ENCODE results near the gene INVS. TPM values are rescaled to one million over a fixed set of nuclear protein-coding genes. Genes with fewer than 3 reads are reported as not detected.

Gene INVS
- total RNA-seq, 4 donors from 2014 or later = 12.8 to 22.8 (median 18.2) TPM

DNA sequence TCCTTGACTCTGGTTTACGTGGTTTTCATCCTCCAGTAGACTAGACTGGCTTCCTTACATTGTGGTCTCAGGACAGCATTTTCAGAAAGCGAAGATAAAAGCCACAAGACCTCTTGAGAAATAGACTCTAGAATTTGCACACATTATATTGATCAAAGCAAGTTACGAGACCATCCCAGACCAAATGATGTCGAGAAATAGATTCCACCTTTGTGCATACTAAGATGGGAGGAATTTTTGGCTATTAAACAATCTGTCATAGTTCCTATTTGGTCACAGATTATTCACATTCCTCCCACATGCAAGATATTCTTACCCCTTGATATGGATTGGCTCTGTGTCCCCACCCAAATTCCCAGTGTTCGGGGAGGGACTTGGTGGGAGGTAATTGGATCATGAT is 188.1 kb downstream of the INVS start:
- no peak for DNase-seq (ENCODE audit: low spot score in 2 of 2)
- Histone ChIP-seq H3K27ac (no peak overlapping the region), H3K27me3 (no peaks in the 10 kb centered on the region), H3K9me3 (peaks cover 13% of the 10 kb centered on the region), H3K4me1 (no peaks in the 10 kb centered on the region), H3K4me3 (no peak overlapping the region), H3K36me3 (peaks cover 71% of the 10 kb centered on the region)
- 96% methylated on average over 5 of the region's 5 CpGs for WGBS
- TF ChIP-seq POLR2AphosphoS5 (IDR thresholded peaks at IDR 0.05) (no peak), CTCF (IDR thresholded peaks at IDR 0.05) (no peak), EP300 (IDR thresholded peaks at IDR 0.05) (no peak), POLR2A (IDR thresholded peaks at IDR 0.05) (no peak)

GRCh38 chr9:100290714-100291113 is 191.7 kb downstream of the INVS start:
- DNase-seq (ENCODE audit: low spot score in 2 of 2) = no peak
- 98% methylated on average over 4 of the region's 4 CpGs for WGBS
- Histone ChIP-seq H3K4me3 (no peak overlapping the region), H3K36me3 (peaks cover 75% of the 10 kb centered on the region), H3K4me1 (no peaks in the 10 kb centered on the region), H3K27ac (no peak overlapping the region), H3K9me3 (peaks cover 7% of the 10 kb centered on the region), H3K27me3 (no peaks in the 10 kb centered on the region)
- TF ChIP-seq POLR2AphosphoS5 (IDR thresholded peaks at IDR 0.05) (no peak), POLR2A (IDR thresholded peaks at IDR 0.05) (no peak), CTCF (IDR thresholded peaks at IDR 0.05) (no peak), EP300 (IDR thresholded peaks at IDR 0.05) (no peak)

GRCh38 chr9:100292414-100292813 is 193.4 kb downstream of the INVS start:
- no peak for TF ChIP-seq POLR2AphosphoS5 (IDR thresholded peaks at IDR 0.05)
- WGBS = 97% methylated on average over 13 of the region's 13 CpGs
- Histone ChIP-seq H3K27me3 (no peaks in the 10 kb centered on the region), H3K4me1 (no peaks in the 10 kb centered on the region), H3K4me3 (no peak overlapping the region), H3K27ac (no peak overlapping the region), H3K36me3 (peaks cover 70% of the 10 kb centered on the region), H3K9me3 (peaks cover 7% of the 10 kb centered on the region)
- DNase-seq (ENCODE audit: low spot score in 2 of 2) = no peak

DNA sequence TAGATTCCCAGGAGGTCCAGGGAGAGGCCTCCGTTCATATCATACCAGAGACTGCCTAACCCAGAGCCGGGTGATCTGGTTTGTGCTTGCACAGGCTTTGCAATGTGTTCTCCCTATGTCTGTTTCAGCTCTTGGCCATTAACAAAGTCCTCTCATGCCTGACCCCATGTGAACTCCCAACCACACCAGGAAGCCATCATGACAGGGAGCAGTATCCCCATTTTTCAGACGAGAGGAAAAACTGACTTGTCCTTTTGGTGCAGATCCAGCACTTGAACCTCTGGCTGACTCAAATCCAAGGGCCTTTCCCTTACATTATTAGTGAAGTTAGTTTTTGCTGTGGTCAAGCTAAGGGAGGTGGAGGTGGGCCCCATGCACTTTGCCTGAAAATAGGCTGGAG is 195.3 kb downstream of the INVS start:
- Histone ChIP-seq H3K27ac (no peak overlapping the region), H3K27me3 (no peaks in the 10 kb centered on the region), H3K4me3 (no peak overlapping the region), H3K4me1 (no peaks in the 10 kb centered on the region), H3K9me3 (no peaks in the 10 kb centered on the region), H3K36me3 (peaks cover 77% of the 10 kb centered on the region)
- 82% methylated on average over 3 of the region's 3 CpGs for WGBS
- no peak for DNase-seq (ENCODE audit: low spot score in 2 of 2)
- TF ChIP-seq EP300 (IDR thresholded peaks at IDR 0.05) = no peak
- no peak for TF ChIP-seq CTCF (IDR thresholded peaks at IDR 0.05)
- TF ChIP-seq POLR2AphosphoS5 (IDR thresholded peaks at IDR 0.05) = no peak
- TF ChIP-seq POLR2A (IDR thresholded peaks at IDR 0.05) = no peak

- Histone ChIP-seq H3K36me3 (peaks cover 78% of the 10 kb centered on the region), H3K27ac (no peak overlapping the region)
Measured at GRCh38 chr9:100294806-100295205, 195.8 kb downstream of the INVS start.

More at GRCh38 chr9:100294806-100295205, 195.8 kb downstream of the INVS start:
- H3K9me3 ChIP-seq = no peaks in the 10 kb centered on the region
- TF ChIP-seq EP300 (IDR thresholded peaks at IDR 0.05) (no peak), POLR2A (IDR thresholded peaks at IDR 0.05) (no peak), CTCF (IDR thresholded peaks at IDR 0.05) (no peak), POLR2AphosphoS5 (IDR thresholded peaks at IDR 0.05) (no peak)
- H3K27me3 ChIP-seq = no peaks in the 10 kb centered on the region
- H3K4me3 ChIP-seq = no peak overlapping the region
- no peaks in the 10 kb centered on the region for H3K4me1 ChIP-seq
- 79% methylated on average over 6 of the region's 6 CpGs for WGBS
- no peak for DNase-seq (ENCODE audit: low spot score in 2 of 2)

Measured in suprapubic skin (tissue), 4 donors.